Endodermal cell (in vitro differentiated cells): ENCODE results near the gene NRXN3. TPM values are rescaled to one million over a fixed set of nuclear protein-coding genes. Genes with fewer than 3 reads are reported as not detected.

ENCODE experiments used
- DNase-seq: peaks from one replicate; pipeline ENCODE4 v3.0.0-alpha.2; 2017
- H3K27ac ChIP-seq: 2 replicates; pipeline ENCODE4 v1.5.1; 2013; ENCODE audit warnings: mild to moderate bottlenecking, low read depth, low read length, moderate library complexity
- H3K27me3 ChIP-seq: 2 replicates; pipeline ENCODE4 v1.6.1; 2013; ENCODE audit warnings: mild to moderate bottlenecking, low read length, moderate library complexity; ENCODE audit not compliant: insufficient read depth, control insufficient read depth, poor library complexity, severe bottlenecking
- H3K36me3 ChIP-seq: 2 replicates; pipeline ENCODE4 v1.7.0; 2013; ENCODE audit warnings: mild to moderate bottlenecking, low read length, moderate library complexity; ENCODE audit not compliant: control insufficient read depth, insufficient read depth
- H3K4me1 ChIP-seq: one replicate; pipeline ENCODE4 v1.7.0; 2013; ENCODE audit warnings: low read length; ENCODE audit not compliant: control insufficient read depth, insufficient read depth
- H3K4me3 ChIP-seq: 2 replicates; pipeline ENCODE4 v1.5.1; 2013; ENCODE audit warnings: mild to moderate bottlenecking, low read length, moderate library complexity
- H3K9ac ChIP-seq: 2 replicates; pipeline ENCODE4 v1.6.1; 2013; ENCODE audit warnings: mild to moderate bottlenecking, low read length, moderate library complexity; ENCODE audit not compliant: poor library complexity, severe bottlenecking; ENCODE audit errors: extremely low read depth
- H3K9me3 ChIP-seq: 2 replicates; pipeline ENCODE4 v1.6.1; 2013; ENCODE audit warnings: mild to moderate bottlenecking, low read length, moderate library complexity; ENCODE audit not compliant: control insufficient read depth
- H3K27ac Mint-ChIP-seq: 2 replicates; pipeline ENCODE4 v1.8.0; 2020; ENCODE audit warnings: mixed read lengths
- H3K27me3 Mint-ChIP-seq: 2 replicates; pipeline ENCODE4 v1.8.0; 2021; ENCODE audit warnings: mild to moderate bottlenecking, mixed read lengths; ENCODE audit not compliant: insufficient read depth
- H3K36me3 Mint-ChIP-seq: 2 replicates; pipeline ENCODE4 v1.8.0; 2020; ENCODE audit warnings: low read depth, mixed read lengths
- H3K4me1 Mint-ChIP-seq: 2 replicates; pipeline ENCODE4 v1.8.0; 2020; ENCODE audit warnings: mixed read lengths
- H3K4me3 Mint-ChIP-seq: 2 replicates; pipeline ENCODE4 v1.8.0; 2020; ENCODE audit warnings: mild to moderate bottlenecking, moderate library complexity, mixed read lengths
- H3K9me3 Mint-ChIP-seq: 2 replicates; pipeline ENCODE4 v1.8.0; 2020; ENCODE audit warnings: mild to moderate bottlenecking, mixed read lengths
- WGBS, 2 experiments: methylation state at CpG; one replicate each; pipeline versions ENCODE4 v1.1.5 to v1.1.7; 2013; ENCODE audit warnings: missing lambda C conversion rate in 2 of 2, mixed read lengths in 1 of 2; ENCODE audit not compliant: insufficient coverage in 1 of 2, insufficient read length in 1 of 2; 5-methylcytosine and 5-hydroxymethylcytosine counted together
- total RNA-seq, 2 donors: library from RNA; stranded (reverse); fragmentation: NEBNext Ultra II Directional in 1 of 2; extraction: Animal tissue kit (Norgen Biotek cat#: 25700) in 1 of 2; gene quantifications; 2 replicates in 1 of 2; 3 replicates in 1 of 2; pipeline ENCODE4 v1.2.1, GENCODE V29; 2021
- TF ChIP-seq, protein P1 (sequence below): fragments of 200-600 bp; sonication (generic); conservative IDR thresholded peaks from 2 replicates; pipeline ENCODE4 v1.5.0; 2021; ENCODE audit warnings: antibody characterized with exemption, mild to moderate bottlenecking

NRXN3 gene
- total RNA-seq, 2 donors from 2014 or later, result 20.9 to 21.4 TPM

DNA sequence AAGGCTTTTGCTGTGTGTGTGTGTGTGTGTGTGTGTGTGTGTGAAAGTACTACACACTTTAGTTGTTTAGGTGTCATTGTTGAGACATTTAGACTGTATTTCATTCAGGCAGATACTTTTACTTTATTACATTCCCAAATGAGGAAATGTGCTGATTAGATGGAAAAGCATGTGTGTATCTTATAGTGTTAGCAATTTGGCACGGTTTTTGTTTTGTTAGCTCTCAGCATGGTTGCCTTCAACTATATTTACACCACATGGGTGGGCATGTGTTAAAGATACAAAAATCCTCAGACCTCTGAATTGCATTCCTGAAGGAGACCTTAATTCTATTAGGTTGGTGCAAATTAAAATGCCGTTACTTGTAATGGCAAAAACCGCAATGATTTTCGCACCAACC lies 1161.7 kb downstream of the NRXN3 start:
- WGBS, 2 experiments, result 82 to 88% methylated on average over 3 to 4 of the region's 4 CpGs
- Histone ChIP-seq H3K27ac (no peak overlapping the region), H3K27me3 (no peaks in the 10 kb centered on the region), H3K9me3 (no peaks in the 10 kb centered on the region), H3K4me3 (no peak overlapping the region), H3K4me1 (no peaks in the 10 kb centered on the region), H3K36me3 (no peaks in the 10 kb centered on the region), H3K9ac (no peak overlapping the region)
- Mint-ChIP-seq H3K9me3 (peaks cover 2% of the 10 kb centered on the region), H3K27me3 (peaks cover 4% of the 10 kb centered on the region), H3K4me3 (no peak overlapping the region), H3K27ac (no peak overlapping the region), H3K36me3 (no peaks in the 10 kb centered on the region), H3K4me1 (peaks cover 29% of the 10 kb centered on the region)
- TF ChIP-seq, protein P1, sequence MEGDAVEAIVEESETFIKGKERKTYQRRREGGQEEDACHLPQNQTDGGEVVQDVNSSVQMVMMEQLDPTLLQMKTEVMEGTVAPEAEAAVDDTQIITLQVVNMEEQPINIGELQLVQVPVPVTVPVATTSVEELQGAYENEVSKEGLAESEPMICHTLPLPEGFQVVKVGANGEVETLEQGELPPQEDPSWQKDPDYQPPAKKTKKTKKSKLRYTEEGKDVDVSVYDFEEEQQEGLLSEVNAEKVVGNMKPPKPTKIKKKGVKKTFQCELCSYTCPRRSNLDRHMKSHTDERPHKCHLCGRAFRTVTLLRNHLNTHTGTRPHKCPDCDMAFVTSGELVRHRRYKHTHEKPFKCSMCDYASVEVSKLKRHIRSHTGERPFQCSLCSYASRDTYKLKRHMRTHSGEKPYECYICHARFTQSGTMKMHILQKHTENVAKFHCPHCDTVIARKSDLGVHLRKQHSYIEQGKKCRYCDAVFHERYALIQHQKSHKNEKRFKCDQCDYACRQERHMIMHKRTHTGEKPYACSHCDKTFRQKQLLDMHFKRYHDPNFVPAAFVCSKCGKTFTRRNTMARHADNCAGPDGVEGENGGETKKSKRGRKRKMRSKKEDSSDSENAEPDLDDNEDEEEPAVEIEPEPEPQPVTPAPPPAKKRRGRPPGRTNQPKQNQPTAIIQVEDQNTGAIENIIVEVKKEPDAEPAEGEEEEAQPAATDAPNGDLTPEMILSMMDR, result no peak
- no peak for DNase-seq

DNA sequence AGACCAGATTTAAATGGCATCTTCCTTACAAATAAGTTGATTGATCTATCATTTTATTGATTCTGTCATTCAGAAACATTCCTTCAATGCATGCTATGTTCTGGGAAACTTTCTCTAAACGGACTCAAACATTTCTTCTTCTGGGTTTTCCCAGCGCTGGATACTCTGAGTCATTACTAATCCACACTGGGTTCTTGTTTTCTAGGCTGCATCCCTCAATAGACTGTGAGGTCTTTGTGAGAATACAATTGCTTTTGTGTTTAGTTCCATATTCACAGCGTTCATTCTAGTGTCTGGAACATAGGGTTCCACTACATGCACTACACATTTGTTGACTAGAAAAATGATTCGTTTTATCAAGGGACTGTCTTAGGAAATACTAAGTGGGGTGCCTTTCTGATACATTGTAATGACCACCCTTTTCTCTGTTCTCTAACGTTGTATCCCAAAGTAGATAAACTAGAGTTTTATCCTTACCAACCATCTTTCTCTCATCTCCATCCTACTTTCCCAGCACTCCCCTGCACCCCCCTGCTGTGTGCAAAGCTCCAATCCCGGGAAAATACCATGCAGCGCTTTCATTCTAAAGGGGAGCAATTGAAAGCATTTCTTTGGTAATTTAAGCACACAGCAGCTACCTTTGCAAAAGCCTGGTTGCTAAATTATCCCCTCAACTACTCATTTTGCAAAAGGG lies 1162.5 kb downstream of the NRXN3 start:
- peak; percentile 73 for DNase-seq
- H3K4me1 ChIP-seq, result no peaks in the 10 kb centered on the region
- peaks cover 4% of the 10 kb centered on the region for H3K27me3 Mint-ChIP-seq
- H3K27ac ChIP-seq, result peak overlapping the region; percentile 44
- 47 to 54% methylated on average over 4 to 7 of the region's 7 CpGs for WGBS, 2 experiments
- TF ChIP-seq, protein P1, result no peak
- peaks cover 2% of the 10 kb centered on the region for H3K9me3 Mint-ChIP-seq
- H3K36me3 ChIP-seq, result no peaks in the 10 kb centered on the region
- no peak overlapping the region for H3K4me3 ChIP-seq
- no peaks in the 10 kb centered on the region for H3K9me3 ChIP-seq
- H3K4me1 Mint-ChIP-seq, result peaks cover 30% of the 10 kb centered on the region
- no peak overlapping the region for H3K4me3 Mint-ChIP-seq
- no peaks in the 10 kb centered on the region for H3K36me3 Mint-ChIP-seq
- H3K9ac ChIP-seq, result no peak overlapping the region
- H3K27me3 ChIP-seq, result no peaks in the 10 kb centered on the region
- no peak overlapping the region for H3K27ac Mint-ChIP-seq

DNA sequence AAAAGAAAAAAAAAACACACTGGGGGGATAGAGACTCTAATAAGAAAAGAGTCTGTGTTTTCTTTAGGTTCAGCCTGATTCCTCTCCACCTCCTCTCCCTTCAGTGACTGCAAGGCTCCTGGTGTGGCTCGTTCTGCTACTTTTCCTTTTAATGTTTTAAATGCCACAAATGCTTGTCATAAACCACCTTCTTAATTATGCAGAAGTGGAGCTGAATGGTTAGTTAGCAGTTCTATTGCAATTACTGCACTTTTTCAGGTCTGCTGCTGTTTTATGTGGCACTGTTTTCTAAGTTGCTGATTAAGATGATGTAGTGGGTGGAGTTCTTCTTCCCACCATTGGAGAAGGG lies 1163.0 kb downstream of the NRXN3 start:
- no peak overlapping the region for H3K9ac ChIP-seq
- Mint-ChIP-seq H3K27me3 (peaks cover 2% of the 10 kb centered on the region), H3K4me3 (no peak overlapping the region), H3K27ac (no peak overlapping the region), H3K9me3 (peaks cover 2% of the 10 kb centered on the region), H3K36me3 (no peaks in the 10 kb centered on the region), H3K4me1 (peaks cover 33% of the 10 kb centered on the region)
- no peak overlapping the region for H3K4me3 ChIP-seq
- 11% methylated on average over 1 of the region's 1 CpG; no CpG with 5 or more reads in 1 of the 2 experiments for WGBS, 2 experiments
- H3K36me3 ChIP-seq, result no peaks in the 10 kb centered on the region
- DNase-seq, result no peak
- no peaks in the 10 kb centered on the region for H3K4me1 ChIP-seq
- no peaks in the 10 kb centered on the region for H3K9me3 ChIP-seq
- TF ChIP-seq, protein P1, result no peak
- no peaks in the 10 kb centered on the region for H3K27me3 ChIP-seq
- peak overlapping the region; percentile 44 for H3K27ac ChIP-seq
